DMS 273 treated with DMSO at 0.1 percent for 48 hours (cell line): Measurements from ENCODE around the gene MAP4K2.

Experiments
- DNase-seq: peaks from one replicate; lab custom pipeline; 2025; lab: John Stamatoyannopoulos, UW

The MAP4K2 gene

GRCh38 chr11:64736654-64737053 lies 66.4 kb downstream of the MAP4K2 start:
- no peak for DNase-seq

- no peak for DNase-seq
Observed at GRCh38 chr11:64735725-64736259, 67.2 kb downstream of the MAP4K2 start.
